HEK293T (cell line): Measurements from ENCODE around the gene SPAG16.
"Not testable (repeated sequence)": the region's sequence is repeated elsewhere in the genome, so short reads cannot be mapped to it uniquely, and the experiment has no call there.

Experiments
- FOXK2 ChIP-seq: fragments of 450-650 bp; IDR thresholded peaks from 2 replicates; pipeline ENCODE4 v1.6.1; 2016; ENCODE audit warnings: mild to moderate bottlenecking
- FOXM1 ChIP-seq: fragments of 450-650 bp; IDR thresholded peaks from 2 replicates; pipeline ENCODE4 v1.6.1; 2017; ENCODE audit warnings: mild to moderate bottlenecking, borderline replicate concordance
- SP1 ChIP-seq: fragments of 450-650 bp; IDR thresholded peaks from 2 replicates; pipeline ENCODE4 v1.6.1; 2017
- SUZ12 ChIP-seq: fragments of 450-650 bp; IDR thresholded peaks from 2 replicates; pipeline ENCODE4 v1.6.1; 2016; ENCODE audit warnings: mild to moderate bottlenecking

DNA sequence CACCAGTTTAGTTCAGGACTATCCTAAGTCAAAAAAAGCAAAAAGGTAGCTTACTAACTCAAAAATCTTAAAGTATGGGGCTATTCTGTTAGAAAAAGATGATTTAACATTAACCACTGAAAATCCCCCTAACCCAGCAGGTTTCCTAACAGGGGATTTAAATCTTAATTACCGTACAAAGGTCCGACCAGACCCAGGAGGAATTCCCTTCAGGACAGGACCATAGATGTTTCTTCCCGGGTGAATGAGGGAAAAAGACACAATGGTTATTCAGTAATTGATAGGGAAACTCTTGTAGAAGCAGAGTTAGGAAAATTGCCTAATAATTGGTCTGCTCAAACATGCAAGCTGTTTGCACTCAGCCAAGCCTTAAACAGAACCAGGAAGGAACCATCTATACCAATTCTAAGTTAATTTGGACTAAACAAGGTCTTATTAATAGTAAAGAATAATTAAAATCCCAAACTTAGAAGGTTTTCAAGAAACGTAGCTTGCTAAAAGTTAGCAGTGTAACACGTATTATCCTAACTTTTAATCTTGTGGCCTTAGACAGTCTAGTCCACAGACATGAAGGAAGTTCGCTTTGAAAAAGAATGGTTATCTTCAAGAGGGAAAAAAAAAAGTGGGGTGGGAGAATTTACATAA is 124.3 kb downstream of the SPAG16 start:
- TF ChIP-seq FOXM1, FOXK2, SUZ12, SP1: not testable (repeated sequence)
